ENCODE results near the gene POLQ. TPM values are rescaled to one million over a fixed set of nuclear protein-coding genes. Genes with fewer than 3 reads are reported as not detected.
A peak's percentile ranks its signal among the peaks of the same experiment; 100 is the strongest.
"Not testable (repeated sequence)": the region's sequence is repeated elsewhere in the genome, so short reads cannot be mapped to it uniquely, and the experiment has no call there.

The POLQ gene
- total RNA-seq, 1 experiment from 2014 or later = 14.9 TPM

DNA sequence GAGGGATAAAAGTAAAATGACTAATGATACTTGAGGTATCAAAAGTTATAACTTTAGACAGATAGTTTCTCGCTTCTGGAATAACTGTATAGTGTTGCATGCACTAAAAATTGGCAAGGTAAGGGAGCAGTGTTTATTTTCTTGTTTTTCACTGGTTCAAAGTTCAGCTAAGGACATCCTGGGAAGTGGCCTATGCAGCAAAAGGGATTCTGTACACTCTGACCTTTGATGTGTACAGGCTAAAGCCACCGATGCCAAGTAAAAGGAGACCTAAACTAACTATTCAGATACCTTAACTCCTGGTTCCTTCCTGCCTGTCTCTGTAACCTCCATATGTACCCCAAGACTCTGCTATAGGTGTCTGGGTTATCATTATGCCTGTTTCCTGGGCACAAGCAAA is 49.1 kb upstream of the POLQ start:
- ATAC-seq (no peak), DNase-seq (ENCODE audit: low spot score) (no peak)
- H3K27ac Mint-ChIP-seq = peak overlapping the region; percentile 86
- POLR2A ChIA-PET = interaction anchor here (1.1 kb wide), 1 partner anchor 48 kb away, joined by 3 read pairs; no protein-coding TSS in a partner anchor
- no peaks in the 10 kb centered on the region for H3K9me3 Mint-ChIP-seq
- no peaks in the 10 kb centered on the region for H3K36me3 Mint-ChIP-seq
- no peak overlapping the region for H3K4me3 Mint-ChIP-seq
- H3K27me3 Mint-ChIP-seq (ENCODE audit: low read depth) = no peaks in the 10 kb centered on the region
- peaks cover 69% of the 10 kb centered on the region for H3K4me1 Mint-ChIP-seq
- CTCF ChIA-PET = interaction anchor here (3.2 kb wide), 1 partner anchor 48 kb away, joined by 18 read pairs; the partner anchor contains the start of gene POLQ
- TF ChIP-seq ZBTB21 (CRISPR knock-in tag; IDR thresholded peaks at IDR 0.05; ENCODE audit: borderline replicate concordance) (no peak), ZNF317 (CRISPR knock-in tag; IDR thresholded peaks at IDR 0.05; ENCODE audit: borderline replicate concordance, low read depth) (no peak), PRDM15 (CRISPR knock-in tag; IDR thresholded peaks at IDR 0.05) (no peak), ATF1 (CRISPR knock-in tag; IDR thresholded peaks at IDR 0.05) (no peak), FOXJ3 (CRISPR knock-in tag; IDR thresholded peaks at IDR 0.05; ENCODE audit: borderline replicate concordance) (no peak), NFYB (CRISPR knock-in tag; conservative IDR thresholded peaks at IDR 0.05; ENCODE audit: low read depth) (no peak), ZNF423 (CRISPR knock-in tag; IDR thresholded peaks at IDR 0.05) (no peak), E2F4 (CRISPR knock-in tag; IDR thresholded peaks at IDR 0.05; ENCODE audit: borderline replicate concordance, low read depth) (no peak)

- not testable (repeated sequence) for H3K9me3 Mint-ChIP-seq; H3K36me3 Mint-ChIP-seq; H3K27me3 Mint-ChIP-seq (ENCODE audit: low read depth); DNase-seq (ENCODE audit: low spot score)
- peaks cover 71% of the 10 kb centered on the region for H3K4me1 Mint-ChIP-seq
- peak overlapping the region; percentile 100 for H3K27ac Mint-ChIP-seq
- peak overlapping the region; percentile 45 for H3K4me3 Mint-ChIP-seq
- ATAC-seq = peak; percentile 16
- ChIA-PET CTCF (interaction anchor here (0.7 to 3.2 kb wide), 6 partner anchors 8 to 55 kb away, joined by 3 to 18 read pairs (median 4); partner anchors contain the start of gene POLQ), POLR2A (interaction anchor here (0.6 to 1.6 kb wide), 8 partner anchors 9 to 428 kb away, joined by 3 to 4 read pairs (median 4); partner anchors contain the start of genes EAF2, GOLGB1, ILDR1 and IQCB1)
Measured at GRCh38 chr3:121593806-121594205, 48.0 kb upstream of the POLQ start.

GRCh38 chr3:121592856-121593702 is 47.3 kb upstream of the POLQ start, which contains the start of gene FBXO40:
TSS of gene FBXO40 (plus strand) at chr3:121593379. CDS start at chr3:121620576, 27,197 bp downstream.
- ATAC-seq (peak; percentile 96), DNase-seq (ENCODE audit: low spot score) (peak; percentile 88)
- ChIA-PET POLR2A (interaction anchor here (0.6 to 1.6 kb wide), 8 partner anchors 10 to 429 kb away, joined by 3 to 4 read pairs (median 4); partner anchors contain the start of genes EAF2, GOLGB1, ILDR1 and IQCB1), CTCF (interaction anchor here (0.7 to 3.2 kb wide), 8 partner anchors 9 to 772 kb away, joined by 3 to 18 read pairs (median 4); partner anchors contain the start of gene POLQ)
- Mint-ChIP-seq H3K27ac (peak within 1 kb of the TSS; percentile 100), H3K4me1 (peaks cover 69% of the 10 kb centered on the region), H3K4me3 (peak within 1 kb of the TSS; percentile 45), H3K36me3 (no peaks in the 10 kb centered on the region), H3K9me3 (no peaks in the 10 kb centered on the region), H3K27me3 (ENCODE audit: low read depth) (no peaks in the 10 kb centered on the region)
- TF ChIP-seq NR2C2 (CRISPR knock-in tag; IDR thresholded peaks at IDR 0.05) (0 out of 2 replicates have a peak, but pooled peaks have one; percentile 22), SMAD4 (CRISPR knock-in tag; IDR thresholded peaks at IDR 0.05) (no peak), ZSCAN18 (CRISPR knock-in tag; IDR thresholded peaks at IDR 0.05) (no peak), MYBL2 (CRISPR knock-in tag; IDR thresholded peaks at IDR 0.05) (no peak), ZNF423 (CRISPR knock-in tag; IDR thresholded peaks at IDR 0.05) (no peak; the same call in 1 of the 2 replicates), E2F1 (CRISPR knock-in tag; IDR thresholded peaks at IDR 0.05) (no peak), TP53 (CRISPR knock-in tag; IDR thresholded peaks at IDR 0.05) (no peak), STAT6 (CRISPR knock-in tag; conservative IDR thresholded peaks at IDR 0.05; ENCODE audit: low read depth) (no peak), OVOL2 (CRISPR knock-in tag; IDR thresholded peaks at IDR 0.05; ENCODE audit: borderline replicate concordance) (no peak), ZNF263 (CRISPR knock-in tag; IDR thresholded peaks at IDR 0.05; ENCODE audit: low read depth) (no peak)
- TF ChIP-seq, protein P1, sequence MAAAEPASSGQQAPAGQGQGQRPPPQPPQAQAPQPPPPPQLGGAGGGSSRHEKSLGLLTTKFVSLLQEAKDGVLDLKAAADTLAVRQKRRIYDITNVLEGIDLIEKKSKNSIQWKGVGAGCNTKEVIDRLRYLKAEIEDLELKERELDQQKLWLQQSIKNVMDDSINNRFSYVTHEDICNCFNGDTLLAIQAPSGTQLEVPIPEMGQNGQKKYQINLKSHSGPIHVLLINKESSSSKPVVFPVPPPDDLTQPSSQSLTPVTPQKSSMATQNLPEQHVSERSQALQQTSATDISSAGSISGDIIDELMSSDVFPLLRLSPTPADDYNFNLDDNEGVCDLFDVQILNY (CRISPR knock-in tag; IDR thresholded peaks at IDR 0.05) = no peak
